Hematopoietic multipotent progenitor cell treated with erythropoietin and hydrocortisone succinate and interleukin-3 and kit ligand, for 17 days (in vitro differentiated cells): ENCODE data around the gene KANK2.

Experiments
- DNase-seq: peaks from one replicate; pipeline ENCODE4 v3.0.0-alpha.2; 2015; ENCODE audit warnings: low spot score

KANK2 gene

DNA sequence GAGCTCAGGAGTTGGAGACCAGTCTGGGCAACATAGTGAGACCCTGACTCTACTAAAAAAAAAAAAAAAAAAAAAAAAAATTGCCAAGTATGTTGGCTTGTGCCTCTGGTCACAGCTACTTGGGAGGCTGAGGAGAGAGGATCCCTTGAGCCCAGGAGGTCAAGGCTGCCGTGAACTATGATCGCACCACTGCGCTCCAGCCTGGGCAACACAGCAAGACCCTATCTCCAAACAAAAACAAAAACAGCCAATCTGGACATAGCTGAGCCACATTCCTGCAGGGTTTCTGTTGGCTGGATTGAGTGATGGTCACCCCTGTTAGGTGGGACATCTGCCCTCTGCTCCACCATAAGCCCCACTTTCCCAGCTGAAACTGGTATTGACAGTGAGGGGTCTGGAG is 28.5 kb upstream of the KANK2 start:
- DNase-seq: no peak

DNA sequence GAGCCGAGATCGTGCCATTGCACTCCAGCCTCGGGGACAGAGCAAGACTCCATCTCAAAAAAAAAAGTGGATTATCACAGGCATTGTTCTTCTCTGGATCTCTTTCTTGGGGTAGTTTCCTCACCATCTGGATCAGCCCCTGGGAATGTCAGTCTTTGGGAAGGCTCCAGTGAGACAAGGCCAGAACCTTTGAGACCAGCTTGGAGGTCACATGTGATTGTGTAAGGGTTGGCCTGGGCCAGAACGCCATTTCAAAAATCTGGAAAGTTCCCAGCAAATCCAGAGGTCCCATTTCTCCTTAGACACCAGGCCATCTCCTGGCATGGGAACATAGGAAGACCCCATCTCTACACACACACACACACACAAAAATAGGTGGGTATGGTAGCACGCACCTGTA is 27.8 kb upstream of the KANK2 start:
- DNase-seq: no peak

DNA sequence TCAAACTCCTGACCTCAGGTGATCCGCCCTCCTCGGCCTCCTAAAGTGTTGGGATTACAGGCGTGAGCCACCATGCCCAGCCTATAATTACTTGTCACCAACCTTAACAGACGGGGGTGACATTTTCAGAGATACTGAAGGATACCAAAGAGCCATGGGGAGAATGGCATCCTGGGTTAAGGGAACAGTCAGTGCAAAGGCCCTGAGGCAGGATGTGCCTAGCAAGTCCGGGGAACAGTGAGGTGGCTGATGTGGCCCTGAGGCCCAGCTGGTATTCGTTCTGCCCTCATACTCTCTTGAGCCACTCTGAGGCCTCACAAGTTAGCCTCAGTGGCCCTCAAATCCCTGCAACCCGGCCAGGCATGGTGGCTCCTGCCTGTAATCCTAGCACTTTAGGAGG is 27.1 kb upstream of the KANK2 start:
- DNase-seq: no peak

DNA sequence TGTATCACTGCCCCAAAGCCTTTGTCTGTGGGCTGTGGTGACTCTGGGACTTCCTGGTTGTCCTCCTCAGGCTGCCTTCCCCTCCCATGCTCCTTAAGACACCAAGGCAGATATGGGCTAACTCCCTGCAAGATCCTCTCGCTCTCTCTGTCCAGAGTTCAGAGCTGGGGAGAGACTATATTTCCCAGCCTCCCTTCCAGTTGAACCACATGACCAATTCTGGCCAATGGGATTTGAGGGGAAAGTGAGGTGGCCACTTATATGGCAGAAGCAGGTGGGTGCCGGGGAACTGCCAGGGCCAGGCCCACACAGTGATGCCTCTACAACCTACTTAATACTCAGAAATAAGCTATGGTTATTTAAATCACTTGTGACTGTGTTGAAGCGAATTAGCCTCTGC is 25.9 kb upstream of the KANK2 start:
- DNase-seq: no peak

DNA sequence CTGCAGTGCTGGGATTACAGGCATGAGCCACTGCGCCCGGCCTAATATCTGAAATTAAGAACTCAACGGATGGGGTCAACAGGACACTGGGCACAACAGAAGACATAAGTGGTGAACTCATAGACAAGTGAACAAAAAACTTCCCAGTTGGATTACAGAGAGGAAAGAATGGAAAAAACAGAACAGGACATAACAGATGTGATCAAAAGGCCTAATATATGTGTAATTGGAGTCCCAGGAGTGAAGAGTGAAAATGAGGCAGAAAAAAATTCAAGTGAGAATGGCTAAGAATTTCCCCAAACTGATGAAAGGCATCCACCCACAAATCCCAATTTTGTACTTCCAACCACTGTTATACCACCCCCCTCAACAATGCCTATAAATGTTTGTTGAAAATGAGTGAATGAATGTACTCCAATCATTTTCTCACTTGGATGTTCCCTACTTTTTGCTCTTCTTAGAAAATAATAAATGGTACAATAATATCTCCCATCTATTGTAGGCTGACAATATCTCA is 23.8 kb upstream of the KANK2 start:
- DNase-seq: no peak

DNA sequence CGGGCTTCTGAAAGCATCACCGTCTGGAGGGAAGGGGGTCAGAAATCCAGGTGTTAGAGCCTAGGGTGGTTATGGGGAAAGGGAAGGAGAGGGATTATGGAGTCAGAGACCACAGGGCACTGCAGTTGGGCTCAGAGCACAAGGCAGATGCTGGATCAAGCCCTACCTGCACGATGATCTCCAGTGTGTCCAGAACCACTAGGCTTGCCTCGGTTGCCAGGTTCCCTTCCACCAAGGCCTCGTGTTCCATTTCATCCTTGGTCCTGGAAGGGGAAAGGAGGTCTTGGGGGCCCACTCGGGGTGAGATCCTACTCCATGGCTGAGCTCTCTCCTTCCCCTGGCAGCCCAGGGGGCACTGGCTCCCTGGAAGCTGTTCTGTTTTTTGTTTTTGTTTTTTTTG is 17.0 kb upstream of the KANK2 start:
- DNase-seq: no peak

DNA sequence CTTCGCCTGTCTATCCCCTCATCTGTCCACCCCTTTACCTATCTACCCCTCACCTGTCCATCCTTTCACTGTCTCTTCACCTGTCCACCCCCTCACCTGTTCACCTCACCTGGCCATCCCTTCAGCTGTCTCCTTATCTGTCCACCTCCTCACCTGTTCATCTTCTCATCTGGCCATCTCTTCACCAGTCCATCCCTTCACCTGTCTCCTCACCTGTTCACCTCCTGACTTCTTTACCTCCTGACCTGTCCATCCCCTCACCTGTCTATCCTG is 13.2 kb upstream of the KANK2 start:
- DNase-seq: no peak

DNA sequence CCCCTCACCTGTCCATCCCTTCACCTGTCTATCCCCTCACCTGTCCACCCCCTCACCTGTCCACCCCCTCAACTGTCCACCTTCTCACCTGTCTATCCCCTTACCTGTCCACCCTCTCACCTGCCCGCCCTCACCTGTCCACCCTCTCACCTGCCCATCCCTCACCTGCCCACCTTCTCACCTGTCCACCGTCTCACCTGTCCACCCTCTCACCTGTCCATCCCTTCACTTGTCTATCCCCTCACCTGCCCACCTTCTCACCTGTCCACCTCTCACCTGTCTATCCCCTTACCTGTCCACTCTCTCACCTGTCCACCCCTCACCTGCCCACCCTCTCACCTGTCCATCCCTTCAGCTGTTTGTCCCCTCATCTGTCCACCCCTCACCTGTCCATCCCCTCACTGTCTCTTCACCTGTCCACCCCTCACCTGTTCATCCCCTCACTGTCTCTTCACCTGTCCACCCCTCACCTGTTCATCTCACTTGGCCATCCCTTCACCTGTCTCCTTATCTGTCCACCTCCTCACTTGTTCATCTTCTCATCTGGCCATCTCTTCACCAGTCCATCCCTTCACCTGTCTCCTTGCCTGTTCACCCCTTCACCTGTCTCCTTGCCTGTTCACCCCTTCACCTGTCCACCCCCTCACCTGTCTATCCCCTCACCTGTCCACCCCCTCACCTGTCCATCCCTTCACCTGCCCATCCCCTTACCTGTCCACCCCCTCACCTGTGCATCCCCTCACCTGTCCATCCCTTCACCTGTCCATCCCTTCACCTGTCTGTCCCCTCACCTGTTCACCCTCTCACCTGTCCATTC is 12.7 kb upstream of the KANK2 start:
- DNase-seq: no peak

DNA sequence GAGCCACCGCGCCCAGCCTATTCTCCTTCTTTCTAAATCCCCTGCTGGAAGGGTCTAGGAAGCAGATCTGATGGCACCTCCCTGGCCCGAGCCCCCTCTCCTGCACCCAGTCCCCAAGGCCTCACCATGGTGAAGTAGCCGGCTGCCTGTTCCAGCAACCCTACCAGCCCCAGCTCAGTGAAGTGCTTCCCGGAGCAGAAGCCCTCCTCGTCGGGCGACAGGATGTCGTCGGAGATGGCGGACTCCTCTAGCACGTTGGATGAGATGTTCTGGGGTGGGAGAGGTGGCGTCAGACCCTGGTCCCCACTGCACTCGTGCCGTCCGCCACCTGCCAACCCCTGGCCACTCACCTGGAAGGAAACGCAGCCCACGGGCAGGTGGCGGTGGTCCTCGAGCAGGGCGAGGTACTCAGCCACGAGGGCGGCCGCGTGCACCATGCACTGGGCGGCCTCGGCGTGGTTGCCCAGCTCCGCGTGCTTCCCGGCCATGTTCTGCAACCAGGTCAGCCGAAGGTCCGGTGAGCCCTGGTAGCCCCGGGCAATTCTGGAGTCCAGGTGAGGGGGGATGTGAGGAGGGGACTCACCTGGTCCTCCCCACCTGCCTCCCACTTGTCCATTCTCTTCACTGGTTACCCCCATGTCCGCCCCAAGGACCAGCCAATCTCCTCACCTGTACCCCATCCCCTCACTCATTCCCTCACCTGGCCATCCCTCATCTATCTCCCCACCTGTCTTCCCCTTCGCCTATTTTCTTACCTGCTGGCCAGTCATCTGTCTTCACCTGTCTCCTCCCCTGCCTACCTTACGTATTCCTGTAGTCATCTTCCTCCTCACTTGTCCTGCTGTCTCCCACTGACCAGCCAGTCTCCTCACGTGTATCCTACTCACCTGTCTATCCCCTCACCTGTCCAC is 11.5 kb upstream of the KANK2 start:
- no peak for DNase-seq

DNA sequence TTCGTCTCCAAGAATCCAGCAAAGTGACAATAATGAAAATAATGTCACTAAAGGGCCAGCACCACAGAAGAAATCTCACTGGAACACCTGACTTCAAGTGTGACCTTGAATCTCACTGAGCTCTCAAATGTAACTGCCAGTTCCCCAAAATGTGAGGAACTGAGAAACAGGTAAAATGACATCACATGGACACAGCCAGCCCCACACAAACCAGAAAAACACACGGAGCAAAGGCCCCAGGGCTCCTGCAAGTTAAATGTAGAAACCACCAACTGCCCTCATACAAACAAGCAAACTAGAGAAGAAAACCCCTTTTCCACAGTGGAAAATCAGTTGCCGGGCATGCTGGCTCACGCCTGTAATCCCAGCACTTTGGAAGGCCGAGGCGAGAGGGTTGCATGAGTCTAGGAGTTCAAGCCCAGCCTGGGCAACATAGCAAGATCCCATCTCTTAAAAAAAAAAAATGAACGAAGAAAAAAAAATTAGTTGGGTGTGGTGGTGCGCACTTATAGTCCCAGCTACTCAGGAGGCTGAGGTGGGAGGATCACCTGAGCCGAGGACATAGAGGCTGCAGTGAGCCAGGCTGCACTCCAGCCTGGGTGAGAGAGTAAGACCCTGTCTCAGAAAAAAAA is 8.7 kb upstream of the KANK2 start:
- no peak for DNase-seq

DNA sequence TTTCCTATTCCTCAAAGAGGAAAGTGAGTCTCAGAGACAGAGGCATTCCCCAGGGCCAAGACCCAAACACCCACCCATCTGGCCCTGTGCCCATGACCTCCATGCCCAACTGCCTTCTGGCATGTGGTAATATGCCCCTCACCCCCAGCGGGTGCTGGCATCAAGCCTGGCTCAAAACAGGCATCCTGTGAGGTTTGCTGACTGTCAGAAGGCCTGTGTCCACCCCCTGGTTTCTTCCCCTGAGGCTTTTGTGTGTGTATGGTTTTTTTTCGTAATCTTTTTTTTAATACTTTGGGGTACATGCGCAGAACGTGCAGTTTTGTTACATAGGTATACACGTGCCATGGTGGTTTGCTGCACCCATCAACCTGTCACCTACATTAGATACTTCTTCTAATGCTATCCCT is 7.6 kb upstream of the KANK2 start:
- DNase-seq: no peak

DNA sequence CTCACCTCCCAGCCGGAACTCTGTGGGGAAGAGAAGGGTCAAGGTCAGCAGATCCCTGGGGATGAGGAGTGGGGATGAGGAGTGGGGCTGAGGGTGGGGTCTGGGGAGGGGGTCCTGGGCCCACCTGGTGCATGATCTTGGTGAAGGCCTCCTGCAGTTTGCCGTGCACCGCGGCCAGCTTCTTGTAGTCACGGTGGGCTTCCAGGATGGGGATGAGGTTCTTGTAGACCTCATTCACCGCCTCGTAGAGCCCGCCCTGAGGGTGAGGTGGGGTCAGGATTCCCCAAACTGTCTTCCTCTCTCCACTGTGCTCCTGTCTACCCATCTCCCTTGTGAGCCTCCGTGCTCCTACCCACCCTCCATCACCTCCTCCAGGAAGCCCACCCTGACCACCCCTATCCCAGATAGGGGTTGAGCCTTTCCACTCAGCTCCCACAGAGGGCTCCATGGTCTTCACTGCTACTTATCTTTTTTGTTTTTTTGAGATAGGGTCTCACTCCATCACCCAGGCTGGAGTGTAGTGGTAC is 6.8 kb upstream of the KANK2 start:
- DNase-seq: no peak

DNA sequence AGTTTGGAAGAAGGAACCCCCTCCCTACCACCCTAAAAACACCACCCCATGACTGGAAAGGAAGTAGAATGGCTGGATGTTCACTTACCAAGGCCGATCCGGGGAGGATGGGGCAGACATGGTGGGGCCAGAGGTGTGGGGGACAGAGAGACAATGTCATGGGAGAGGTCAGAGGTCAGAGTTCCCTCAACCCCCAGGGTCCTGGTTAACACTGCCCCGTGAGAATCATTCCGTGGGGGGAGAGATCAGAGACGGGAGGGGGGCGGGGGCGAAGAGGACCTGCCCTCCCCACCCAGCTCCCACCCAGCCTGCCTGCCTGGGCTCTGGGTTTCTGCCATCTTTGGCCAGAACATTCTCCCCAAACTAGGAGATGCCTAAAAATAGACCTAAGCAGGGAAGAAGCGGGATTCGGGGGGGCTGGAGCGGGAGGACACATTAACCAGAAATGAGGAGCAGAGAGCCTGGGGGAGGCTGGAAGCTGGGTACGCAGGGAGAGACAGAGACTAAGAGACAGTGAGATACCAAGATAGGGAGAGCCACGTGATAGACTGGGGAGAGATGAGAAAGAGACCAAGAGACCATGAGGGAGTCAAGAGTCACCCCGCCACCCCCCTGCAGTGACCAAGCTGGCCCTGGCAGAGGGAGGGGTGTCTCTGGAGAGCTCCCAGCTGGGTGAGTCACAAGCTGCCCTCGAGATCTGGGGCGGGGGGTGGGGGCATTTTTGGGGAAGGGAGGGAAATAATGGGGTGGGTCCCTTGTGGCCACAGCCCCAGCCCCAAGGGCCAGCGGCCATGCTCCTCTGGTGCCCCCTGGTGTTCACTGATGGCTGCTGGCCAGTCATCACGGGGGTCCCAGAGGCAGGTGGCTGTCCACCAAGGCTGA is 6.1 kb upstream of the KANK2 start:
- DNase-seq: peak; percentile 72

DNA sequence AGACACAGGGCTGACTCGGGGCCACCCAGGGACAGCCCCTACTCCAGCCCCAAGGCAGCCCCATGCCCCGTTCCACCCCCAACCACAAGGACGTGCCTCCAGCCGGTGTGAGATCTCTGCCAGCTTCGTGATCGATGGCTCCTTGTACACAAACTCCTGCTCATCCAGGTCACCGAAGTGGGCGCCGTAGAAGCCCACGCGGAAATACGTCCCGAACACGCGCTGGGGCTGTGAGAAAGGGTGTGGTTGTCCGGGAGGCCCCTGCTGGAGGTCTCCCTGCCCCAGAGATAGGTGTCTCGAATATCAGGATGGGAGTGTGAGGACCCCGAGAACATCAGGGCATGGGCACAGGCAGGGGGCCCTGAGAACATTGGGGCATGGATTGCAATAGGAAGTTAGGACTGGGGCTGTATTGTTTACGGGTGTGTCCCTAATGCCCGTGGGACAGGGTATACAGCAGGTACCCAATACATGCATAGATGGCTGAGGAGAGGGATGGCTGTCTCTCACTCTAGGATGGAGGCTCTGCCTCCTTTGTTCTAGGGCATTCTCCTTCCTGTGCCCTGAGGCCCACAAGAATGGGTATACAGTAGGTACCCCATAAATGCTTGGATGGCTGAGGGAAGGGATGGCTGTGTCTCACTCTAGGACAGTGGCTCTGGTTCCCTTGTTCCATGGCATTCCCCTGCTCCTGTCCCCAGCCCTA is 5.3 kb upstream of the KANK2 start:
- DNase-seq: no peak

DNA sequence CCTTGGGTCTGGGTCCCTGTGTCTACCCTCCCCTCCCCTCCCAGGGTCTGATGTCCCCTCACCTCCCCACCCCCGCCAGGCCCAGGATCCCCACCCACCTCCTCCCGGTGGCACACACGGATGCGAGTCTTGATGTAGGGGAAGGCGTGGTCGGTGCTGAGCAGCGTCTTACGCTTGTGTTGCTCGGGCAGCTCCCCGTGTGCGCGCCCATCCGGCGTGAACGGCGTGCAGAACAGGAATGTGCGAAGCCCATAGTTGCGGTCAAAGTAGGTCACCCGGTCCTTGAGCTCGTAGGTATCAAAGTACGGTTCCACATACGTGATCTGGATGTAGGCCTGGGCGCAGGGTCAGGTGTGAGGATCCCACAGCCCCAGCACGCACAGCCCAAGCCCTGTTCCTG is 4.4 kb upstream of the KANK2 start:
- DNase-seq: no peak

DNA sequence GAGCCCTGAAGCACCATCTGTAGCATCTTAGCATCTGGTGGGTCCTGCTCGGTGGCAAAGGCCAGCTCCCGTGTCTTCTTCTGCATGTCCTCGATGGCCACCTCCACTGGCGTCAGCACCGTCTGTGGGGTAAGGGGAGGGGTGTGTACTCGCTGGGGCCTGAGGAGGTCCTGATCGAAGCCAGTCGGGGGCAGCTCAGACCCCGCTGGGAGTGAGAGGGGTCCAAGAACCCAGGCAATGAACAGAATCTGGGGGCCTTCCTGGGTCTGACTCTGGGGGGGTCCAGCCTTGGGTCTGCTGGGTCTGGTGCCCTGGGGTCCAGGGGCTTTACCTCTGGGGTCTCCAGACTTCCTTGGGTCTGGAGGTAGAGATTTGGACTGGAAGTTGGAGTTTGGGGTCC is 3.6 kb upstream of the KANK2 start:
- DNase-seq: no peak

DNA sequence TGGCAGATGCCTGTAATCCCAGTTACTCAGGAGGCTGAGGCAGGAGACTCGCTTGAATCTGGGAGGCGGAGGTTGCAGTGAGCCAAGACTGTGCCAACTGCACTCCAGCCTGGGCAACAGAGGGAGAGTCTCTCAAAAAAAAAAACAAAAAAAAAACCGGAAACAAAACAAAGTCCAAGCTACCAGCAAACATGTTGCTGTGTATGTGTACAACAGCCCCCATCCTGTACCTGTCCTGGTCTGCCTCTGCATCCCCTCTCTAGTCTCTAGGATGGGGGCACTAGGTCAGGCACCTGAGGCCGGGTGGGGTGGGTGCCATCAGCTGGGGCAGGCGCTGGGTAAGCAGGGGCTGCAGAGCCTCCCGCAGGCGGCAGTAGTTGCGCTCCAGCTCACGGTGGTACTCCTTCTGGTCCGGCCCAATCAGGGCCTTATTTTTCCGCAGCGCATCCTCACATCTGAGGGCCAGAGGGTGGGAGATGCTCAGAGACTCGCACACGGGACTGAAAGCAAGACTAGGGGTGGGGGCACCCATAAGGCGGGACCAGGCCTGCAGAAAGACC is 2.8 kb upstream of the KANK2 start:
- no peak for DNase-seq

DNA sequence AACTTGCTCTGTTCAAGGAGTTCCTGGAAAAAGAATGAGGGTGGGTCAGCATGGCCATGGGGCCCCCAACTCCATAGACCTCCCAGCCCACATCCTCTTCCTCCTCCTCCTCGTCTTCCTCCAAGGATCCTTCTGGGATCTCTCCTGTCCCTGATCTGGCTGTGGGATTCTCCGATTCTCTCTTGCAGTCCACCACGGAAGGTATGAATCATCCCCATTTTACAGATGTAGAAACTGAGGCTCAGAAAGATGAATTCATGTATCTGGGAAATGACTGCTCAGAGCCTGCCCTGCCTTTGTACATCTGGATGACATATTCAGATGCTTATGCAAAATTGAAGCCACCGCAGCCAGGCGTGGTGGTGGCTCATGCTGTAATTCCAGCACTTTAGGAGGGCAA is 2.2 kb upstream of the KANK2 start:
- no peak for DNase-seq

DNA sequence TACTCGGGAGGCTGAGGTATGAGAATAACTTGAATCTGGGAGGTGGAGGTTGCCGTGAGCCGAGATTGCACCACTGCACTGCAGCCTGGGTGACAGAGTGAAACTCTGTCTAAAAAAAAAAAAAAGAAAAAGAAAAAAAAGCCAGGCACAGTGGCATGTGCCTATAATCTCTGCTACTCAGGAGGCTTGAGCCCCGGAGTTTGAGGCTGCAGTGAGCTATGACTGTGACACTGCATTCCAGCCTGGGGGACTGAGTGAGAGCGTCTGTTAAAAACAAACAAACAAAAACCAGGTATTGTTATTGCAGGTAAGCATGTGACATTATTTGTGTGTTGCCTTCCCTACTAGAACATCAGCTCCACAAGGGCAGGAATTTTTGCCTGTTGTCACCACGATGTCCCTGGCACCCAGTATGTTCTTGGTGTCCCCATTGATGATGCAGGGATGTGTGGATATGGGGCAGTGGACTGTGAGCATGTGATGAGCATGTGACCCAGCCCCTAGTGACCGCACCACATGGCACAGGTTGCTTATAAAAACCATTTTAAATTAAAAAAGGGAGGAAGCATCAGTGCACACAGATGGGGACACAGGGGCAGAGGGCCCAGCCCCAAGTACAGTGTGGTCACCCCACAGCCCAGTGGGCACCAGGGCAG is 1.6 kb upstream of the KANK2 start:
- DNase-seq: no peak

DNA sequence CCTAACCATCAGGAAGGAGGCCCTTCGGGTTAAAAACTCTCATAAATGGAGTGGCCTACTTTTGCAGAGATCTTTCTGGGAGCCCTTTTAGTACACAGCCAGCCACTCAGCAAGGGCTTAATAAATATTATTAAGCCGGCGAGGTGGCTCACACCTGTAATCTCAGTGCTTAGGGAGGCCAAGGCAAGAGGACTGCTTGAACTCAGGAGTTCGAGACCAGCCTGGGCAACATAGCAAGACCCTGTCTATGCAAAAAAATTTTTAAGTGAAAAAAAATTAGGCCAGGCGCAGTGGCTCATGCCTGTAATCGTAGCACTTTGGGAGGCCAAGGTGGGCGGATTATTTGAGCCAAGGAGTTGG is 810 bp upstream of the KANK2 start:
- no peak for DNase-seq
